ENCODE results near the gene KHNYN. TPM values are rescaled to one million over a fixed set of nuclear protein-coding genes. Genes with fewer than 3 reads are reported as not detected.
A peak's percentile ranks its signal among the peaks of the same experiment; 100 is the strongest.

KHNYN gene
- total and polyA plus RNA-seq, 12 donors: 18.5 to 76.9 (median 45.1) TPM

DNA sequence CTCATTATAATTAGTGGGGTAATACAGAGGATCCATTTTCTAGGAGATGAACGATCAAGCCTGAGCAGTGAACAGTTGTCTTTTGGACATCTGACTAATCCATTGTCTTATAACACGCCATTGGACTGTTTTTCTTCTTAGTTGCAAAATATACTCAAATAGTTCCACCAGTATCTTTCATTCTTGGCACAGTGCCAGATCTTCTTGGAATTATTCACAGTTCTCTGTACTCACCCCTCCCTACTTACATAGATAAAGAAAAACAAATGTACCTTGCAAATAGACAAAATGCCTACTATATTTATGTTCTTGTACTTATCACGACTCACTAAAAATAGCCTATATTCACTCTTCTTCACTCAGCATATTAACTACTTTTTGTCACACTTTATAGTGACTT lies 4.0 kb upstream of the KHNYN start:
- peak in 6 of 7 donors; percentile 6 to 60 (median 46) for DNase-seq
- peaks cover 19 to 23% of the 10 kb centered on the region in 2 donors for H3K4me1 ChIP-seq (replicated peaks in 1 of 2)
- WGBS, 4 donors: 14 to 27% (median 21%) methylated on average over 3 of the region's 3 CpGs
- H3K36me3 ChIP-seq (replicated peaks in 1 of 2): no peaks in the 10 kb centered on the region
- no peaks in the 10 kb centered on the region for H3K27me3 ChIP-seq
- intact Hi-C loops (cut with DNase I): no loop called here
- H3K9me3 ChIP-seq (replicated peaks in 1 of 3): no peaks in the 10 kb centered on the region
- H3K4me3 ChIP-seq: no peak overlapping the region
- H3K27ac ChIP-seq: peak overlapping the region in 2 of 5 donors; percentile 2 to 57
- TF ChIP-seq POLR2A (IDR thresholded peaks at IDR 0.05): no peak
- TF ChIP-seq, protein P1, sequence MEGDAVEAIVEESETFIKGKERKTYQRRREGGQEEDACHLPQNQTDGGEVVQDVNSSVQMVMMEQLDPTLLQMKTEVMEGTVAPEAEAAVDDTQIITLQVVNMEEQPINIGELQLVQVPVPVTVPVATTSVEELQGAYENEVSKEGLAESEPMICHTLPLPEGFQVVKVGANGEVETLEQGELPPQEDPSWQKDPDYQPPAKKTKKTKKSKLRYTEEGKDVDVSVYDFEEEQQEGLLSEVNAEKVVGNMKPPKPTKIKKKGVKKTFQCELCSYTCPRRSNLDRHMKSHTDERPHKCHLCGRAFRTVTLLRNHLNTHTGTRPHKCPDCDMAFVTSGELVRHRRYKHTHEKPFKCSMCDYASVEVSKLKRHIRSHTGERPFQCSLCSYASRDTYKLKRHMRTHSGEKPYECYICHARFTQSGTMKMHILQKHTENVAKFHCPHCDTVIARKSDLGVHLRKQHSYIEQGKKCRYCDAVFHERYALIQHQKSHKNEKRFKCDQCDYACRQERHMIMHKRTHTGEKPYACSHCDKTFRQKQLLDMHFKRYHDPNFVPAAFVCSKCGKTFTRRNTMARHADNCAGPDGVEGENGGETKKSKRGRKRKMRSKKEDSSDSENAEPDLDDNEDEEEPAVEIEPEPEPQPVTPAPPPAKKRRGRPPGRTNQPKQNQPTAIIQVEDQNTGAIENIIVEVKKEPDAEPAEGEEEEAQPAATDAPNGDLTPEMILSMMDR (IDR thresholded peaks at IDR 0.05): no peak

DNA sequence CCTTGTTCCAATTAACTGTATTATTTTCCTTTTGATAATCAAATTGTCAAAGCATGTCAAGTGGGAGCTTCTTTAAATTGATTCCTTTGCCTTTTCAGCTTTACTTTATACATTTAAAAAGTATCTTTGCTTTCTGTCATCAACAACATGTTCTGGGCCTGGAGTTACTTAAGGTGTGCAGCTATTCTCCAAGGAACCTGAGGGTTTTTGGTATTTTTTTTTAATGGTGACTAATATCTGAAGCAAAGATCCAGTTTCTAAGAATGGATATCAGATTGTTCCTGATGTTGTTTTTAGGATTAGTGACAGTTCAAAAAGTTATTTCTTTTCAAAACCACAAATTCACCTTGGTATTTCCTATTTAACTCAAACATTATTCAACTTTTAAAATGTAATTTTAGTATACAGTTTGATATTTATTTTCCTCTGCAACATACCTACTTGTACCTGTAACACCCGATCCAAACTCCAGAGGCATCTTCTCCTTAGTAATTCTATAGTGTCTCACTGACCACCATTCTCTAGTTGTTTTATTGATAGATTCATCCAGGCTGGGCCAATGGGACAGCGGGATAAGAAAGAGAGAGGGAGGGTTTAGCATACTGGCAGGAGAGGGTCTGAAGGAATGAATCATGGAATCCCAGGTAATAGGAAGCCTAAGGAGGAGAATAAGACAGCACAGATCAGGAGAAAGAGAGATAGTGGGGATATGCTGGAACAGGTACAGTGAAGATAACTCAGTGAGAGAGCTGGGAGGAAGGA lies 3.4 kb upstream of the KHNYN start:
- H3K27me3 ChIP-seq: no peaks in the 10 kb centered on the region
- no peak for DNase-seq
- H3K27ac ChIP-seq: peak overlapping the region in 1 of 5 donors; percentile 57
- intact Hi-C loops (cut with DNase I): no loop called here
- H3K36me3 ChIP-seq (replicated peaks in 1 of 2): no peaks in the 10 kb centered on the region
- no peaks in the 10 kb centered on the region for H3K9me3 ChIP-seq (replicated peaks in 1 of 3)
- TF ChIP-seq, protein P1 (IDR thresholded peaks at IDR 0.05): no peak
- no peak for TF ChIP-seq POLR2A (IDR thresholded peaks at IDR 0.05)
- peaks cover 24 to 29% of the 10 kb centered on the region in 2 donors for H3K4me1 ChIP-seq (replicated peaks in 1 of 2)
- WGBS, 4 donors: 87 to 94% (median 93%) methylated on average over 2 of the region's 2 CpGs
- no peak overlapping the region for H3K4me3 ChIP-seq

DNA sequence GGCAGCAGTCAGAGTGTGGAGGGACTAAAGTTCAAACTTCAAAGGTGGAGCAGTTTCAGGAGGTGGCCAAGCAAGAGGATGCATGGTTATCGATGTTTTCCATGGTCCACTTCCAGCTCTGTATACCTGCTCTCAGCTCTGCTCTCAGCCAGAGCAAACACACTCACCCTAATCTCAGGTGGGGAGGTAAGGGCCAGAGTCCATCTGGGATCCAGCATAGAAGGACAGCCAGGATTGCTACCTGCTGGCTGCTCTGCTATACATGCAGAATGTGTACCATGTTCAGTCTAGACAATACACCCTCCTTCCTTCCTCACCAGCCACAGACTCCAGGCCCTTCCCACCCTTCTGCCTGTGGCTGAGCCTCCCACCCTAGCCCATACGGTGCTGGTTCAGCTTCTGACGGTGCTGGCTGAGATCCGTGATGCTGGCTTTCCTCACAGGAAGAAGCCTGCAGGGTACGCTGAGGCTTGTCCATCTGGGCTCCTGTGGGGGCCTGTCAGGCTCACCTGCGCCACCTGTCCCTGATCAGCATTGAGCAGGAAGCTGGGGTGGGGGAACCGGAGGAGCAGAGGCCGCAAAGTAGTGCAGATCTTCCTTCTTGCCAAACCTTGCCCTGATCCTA lies 2.7 kb upstream of the KHNYN start:
- intact Hi-C loops (cut with DNase I): no loop called here
- no peak overlapping the region for H3K27ac ChIP-seq
- TF ChIP-seq, protein P1 (IDR thresholded peaks at IDR 0.05): no peak
- TF ChIP-seq POLR2A (IDR thresholded peaks at IDR 0.05): no peak
- no peaks in the 10 kb centered on the region for H3K36me3 ChIP-seq (replicated peaks in 1 of 2)
- no peaks in the 10 kb centered on the region for H3K27me3 ChIP-seq
- no peak overlapping the region for H3K4me3 ChIP-seq
- peak in 3 of 7 donors; percentile 8 to 49 (median 20) for DNase-seq
- 72 to 100% (median 86%) methylated on average over 4 to 8 of the region's 8 CpGs for WGBS, 4 donors
- H3K4me1 ChIP-seq (replicated peaks in 1 of 2): peaks cover 31 to 36% of the 10 kb centered on the region in 2 donors
- no peaks in the 10 kb centered on the region for H3K9me3 ChIP-seq (replicated peaks in 1 of 3)
